Measurements from ENCODE around the gene IFITM5. TPM values are rescaled to one million over a fixed set of nuclear protein-coding genes. Genes with fewer than 3 reads are reported as not detected.

Gene IFITM5
- total and polyA plus RNA-seq, 9 of the 15 experiments (the other 6 are each of a cell fraction or from before 2014, with no cell fraction given), result 0.19 TPM; not detected in 8

GRCh38 chr11:253160-253885 lies 46.0 kb downstream of the IFITM5 start:
- H3K9me3 ChIP-seq (replicated peaks; ENCODE audit: control insufficient read depth, insufficient read depth, low read depth, low read length), result no peaks in the 10 kb centered on the region
- no peaks in the 10 kb centered on the region for H3K9me1 ChIP-seq (ENCODE audit: control insufficient read depth, insufficient read depth, low read length)
- no TSS peak for BruUV-seq (replicated peaks)
- H3K27me3 ChIP-seq (ENCODE audit: control insufficient read depth in 2 of 2, insufficient read depth in 2 of 2, low read length in 2 of 2), result no peaks in the 10 kb centered on the region
- no peak overlapping the region for H3K27ac ChIP-seq (ENCODE audit: extremely low read depth, low read depth, low read length)
- ChIA-PET POLR2A (interaction anchor here (0.6 kb wide), 1 partner anchor 113 kb away, joined by 3 read pairs; no protein-coding TSS in a partner anchor), CTCF (ENCODE audit: low intra/inter-chr PET ratio) (no interaction called here)
- H3K36me3 ChIP-seq (ENCODE audit: control insufficient read depth, insufficient read depth, low read length), result peaks cover 55% of the 10 kb centered on the region
- intact Hi-C loops (cut with micrococcal nuclease) (no loop called here), in situ Hi-C loops (cut with MboI) (loop anchor here (5.0 kb wide), 1 partner anchor 104 kb away; no protein-coding TSS in a partner anchor)
- no peak overlapping the region for H3K4me3 ChIP-seq
- peaks cover 13 to 16% of the 10 kb centered on the region in 2 experiments for H3K4me1 ChIP-seq (replicated peaks in 1 of 2; ENCODE audit: control insufficient read depth in 2 of 2, insufficient read depth in 2 of 2, low read length in 2 of 2)
- ATAC-seq, result no peak
- TF ChIP-seq CREB1 (IDR thresholded peaks at IDR 0.05) (no peak), CREB1 (CRISPR knock-in tag; IDR thresholded peaks at IDR 0.05) (no peak), NFIC (IDR thresholded peaks at IDR 0.05) (peak; percentile 68), POLR2B (IDR thresholded peaks at IDR 0.05; ENCODE audit: low read depth, partially characterized antibody) (peak; percentile 46), BRD4 (IDR thresholded peaks at IDR 0.05) (no peak), C11orf30 (IDR thresholded peaks at IDR 0.05; ENCODE audit: low read depth) (no peak), MYNN (IDR thresholded peaks at IDR 0.05) (0 out of 2 replicates have a peak, but pooled peaks have one; percentile 40), MYNN (CRISPR knock-in tag; IDR thresholded peaks at IDR 0.05) (no peak), SUPT5H (IDR thresholded peaks at IDR 0.05) (0 out of 2 replicates have a peak, but pooled peaks have one; percentile 39), POLR2AphosphoS5 (IDR thresholded peaks at IDR 0.05; ENCODE audit: control insufficient read depth, insufficient read depth, low read depth, low read length) (peak; percentile 28; the same call in 1 of the 2 replicates), RBFOX2 (IDR thresholded peaks at IDR 0.05; ENCODE audit: low read depth, low read length) (peak; percentile 30; the same call in 1 of the 2 replicates)
- no peaks in the 10 kb centered on the region for H4K20me1 ChIP-seq (replicated peaks; ENCODE audit: control insufficient read depth, insufficient read depth, low read length)
- peak overlapping the region in 1 of 2 experiments; percentile 24; a peak in 1 of 4 replicates for H3K9ac ChIP-seq (ENCODE audit: insufficient read depth in 1 of 2, low read depth in 2 of 2, low read length in 2 of 2)
- H3K79me2 ChIP-seq (ENCODE audit: control insufficient read depth, insufficient read depth, low read length), result no peaks in the 10 kb centered on the region
- WGBS (ENCODE audit: insufficient coverage, low coverage, missing lambda C conversion rate), result 83% methylated on average over 12 of the region's 13 CpGs
- H2AFZ ChIP-seq (ENCODE audit: low read depth, low read length), result no peak overlapping the region
- DNase-seq (ENCODE audit: extremely low read depth in 1 of 4, low spot score in 3 of 4), result no peak
- no peak overlapping the region for H3K4me2 ChIP-seq (ENCODE audit: insufficient read depth, low read length)
- no peak for FAIRE-seq

All from K562 (cell line).